Glutamatergic neuron (in vitro differentiated cells): Measurements from ENCODE around the gene RASA3. TPM values are rescaled to one million over a fixed set of nuclear protein-coding genes. Genes with fewer than 3 reads are reported as not detected.

Experiments
- DNase-seq: peaks from one replicate; pipeline ENCODE4 v3.0.0; 2022
- H3K27ac Mint-ChIP-seq: one replicate; pipeline ENCODE4 v1.8.0; 2020; ENCODE audit warnings: mild to moderate bottlenecking, mixed read lengths, inconsistent platforms; ENCODE audit not compliant: unreplicated experiment
- H3K27me3 Mint-ChIP-seq: one replicate; pipeline ENCODE4 v1.8.0; 2020; ENCODE audit warnings: mild to moderate bottlenecking, moderate library complexity, mixed read lengths, inconsistent platforms; ENCODE audit not compliant: unreplicated experiment
- H3K36me3 Mint-ChIP-seq: one replicate; pipeline ENCODE4 v1.8.0; 2020; ENCODE audit warnings: mild to moderate bottlenecking, mixed read lengths, inconsistent platforms; ENCODE audit not compliant: unreplicated experiment
- H3K4me1 Mint-ChIP-seq: one replicate; pipeline ENCODE4 v1.8.0; 2020; ENCODE audit warnings: mild to moderate bottlenecking, low read depth, mixed read lengths, inconsistent platforms; ENCODE audit not compliant: unreplicated experiment
- H3K4me3 Mint-ChIP-seq: one replicate; pipeline ENCODE4 v1.8.0; 2020; ENCODE audit warnings: mild to moderate bottlenecking, mixed read lengths, inconsistent platforms; ENCODE audit not compliant: unreplicated experiment
- H3K9me3 Mint-ChIP-seq: one replicate; pipeline ENCODE4 v1.8.0; 2020; ENCODE audit warnings: mild to moderate bottlenecking, moderate library complexity, mixed read lengths, inconsistent platforms; ENCODE audit not compliant: unreplicated experiment
- CTCF ChIP-seq: fragments of 200-600 bp; sonication (generic); IDR thresholded peaks from one replicate; pipeline ENCODE4 v1.5.0; 2021; ENCODE audit not compliant: partially characterized antibody, unreplicated experiment
- total RNA-seq: library from RNA; stranded (reverse); fragmentation: NEBNext Ultra II Directional; extraction: Animal tissue kit (Norgen Biotek cat#: 25700); gene quantifications from one replicate; pipeline ENCODE4 v1.2.1, GENCODE V29; 2021; ENCODE audit not compliant: unreplicated experiment

Gene RASA3
- total RNA-seq, 1 donor from 2014 or later = 15.2 TPM

- peaks cover 46% of the 10 kb centered on the region for H3K4me1 Mint-ChIP-seq
- peaks cover 7% of the 10 kb centered on the region for H3K9me3 Mint-ChIP-seq
- H3K4me3 Mint-ChIP-seq = peak overlapping the region; percentile 38
- H3K27me3 Mint-ChIP-seq = peaks cover 13% of the 10 kb centered on the region
- H3K36me3 Mint-ChIP-seq = no peaks in the 10 kb centered on the region
- peak; percentile 58 for DNase-seq
- TF ChIP-seq CTCF = no peak
- peak overlapping the region; percentile 48 for H3K27ac Mint-ChIP-seq
Observed at GRCh38 chr13:114110091-114110829, 22.2 kb downstream of the RASA3 start.

- TF ChIP-seq CTCF = no peak
- peak overlapping the region; percentile 53 for H3K27ac Mint-ChIP-seq
- peaks cover 13% of the 10 kb centered on the region for H3K27me3 Mint-ChIP-seq
- DNase-seq = peak; percentile 33
- peaks cover 7% of the 10 kb centered on the region for H3K9me3 Mint-ChIP-seq
- no peak overlapping the region for H3K4me3 Mint-ChIP-seq
- peaks cover 44% of the 10 kb centered on the region for H3K4me1 Mint-ChIP-seq
- H3K36me3 Mint-ChIP-seq = no peaks in the 10 kb centered on the region
Observed at GRCh38 chr13:114109641-114110041, 22.8 kb downstream of the RASA3 start.

- no peaks in the 10 kb centered on the region for H3K36me3 Mint-ChIP-seq
- no peak for TF ChIP-seq CTCF
- H3K4me1 Mint-ChIP-seq = peaks cover 39% of the 10 kb centered on the region
- H3K4me3 Mint-ChIP-seq = no peak overlapping the region
- H3K9me3 Mint-ChIP-seq = peaks cover 5% of the 10 kb centered on the region
- H3K27me3 Mint-ChIP-seq = peaks cover 6% of the 10 kb centered on the region
- DNase-seq = no peak
- H3K27ac Mint-ChIP-seq = no peak overlapping the region
Observed at GRCh38 chr13:114108894-114109293, 23.5 kb downstream of the RASA3 start.

GRCh38 chr13:114108141-114108761 lies 24.2 kb downstream of the RASA3 start:
- TF ChIP-seq CTCF = no peak
- Mint-ChIP-seq H3K4me3 (peak overlapping the region; percentile 46), H3K36me3 (no peaks in the 10 kb centered on the region), H3K9me3 (peaks cover 5% of the 10 kb centered on the region), H3K4me1 (peaks cover 38% of the 10 kb centered on the region), H3K27me3 (peaks cover 6% of the 10 kb centered on the region), H3K27ac (peak overlapping the region; percentile 43)
- DNase-seq = no peak

- H3K27me3 Mint-ChIP-seq = peaks cover 6% of the 10 kb centered on the region
- no peak overlapping the region for H3K4me3 Mint-ChIP-seq
- peak overlapping the region; percentile 43 for H3K27ac Mint-ChIP-seq
- TF ChIP-seq CTCF = no peak
- DNase-seq = no peak
- peaks cover 36% of the 10 kb centered on the region for H3K4me1 Mint-ChIP-seq
- H3K9me3 Mint-ChIP-seq = peaks cover 4% of the 10 kb centered on the region
- no peaks in the 10 kb centered on the region for H3K36me3 Mint-ChIP-seq
Observed at GRCh38 chr13:114107686-114108081, 24.7 kb downstream of the RASA3 start.
